HG03442 (cell line): Measurements from ENCODE around the gene REC114.

Source experiments
- ATAC-seq: cut with Tn5 transposase; IDR thresholded peaks from one replicate; pipeline ENCODE4 v1.9.1; 2021; ENCODE audit warnings: mild to moderate bottlenecking, moderate library complexity; ENCODE audit not compliant: unreplicated experiment

The REC114 gene

DNA sequence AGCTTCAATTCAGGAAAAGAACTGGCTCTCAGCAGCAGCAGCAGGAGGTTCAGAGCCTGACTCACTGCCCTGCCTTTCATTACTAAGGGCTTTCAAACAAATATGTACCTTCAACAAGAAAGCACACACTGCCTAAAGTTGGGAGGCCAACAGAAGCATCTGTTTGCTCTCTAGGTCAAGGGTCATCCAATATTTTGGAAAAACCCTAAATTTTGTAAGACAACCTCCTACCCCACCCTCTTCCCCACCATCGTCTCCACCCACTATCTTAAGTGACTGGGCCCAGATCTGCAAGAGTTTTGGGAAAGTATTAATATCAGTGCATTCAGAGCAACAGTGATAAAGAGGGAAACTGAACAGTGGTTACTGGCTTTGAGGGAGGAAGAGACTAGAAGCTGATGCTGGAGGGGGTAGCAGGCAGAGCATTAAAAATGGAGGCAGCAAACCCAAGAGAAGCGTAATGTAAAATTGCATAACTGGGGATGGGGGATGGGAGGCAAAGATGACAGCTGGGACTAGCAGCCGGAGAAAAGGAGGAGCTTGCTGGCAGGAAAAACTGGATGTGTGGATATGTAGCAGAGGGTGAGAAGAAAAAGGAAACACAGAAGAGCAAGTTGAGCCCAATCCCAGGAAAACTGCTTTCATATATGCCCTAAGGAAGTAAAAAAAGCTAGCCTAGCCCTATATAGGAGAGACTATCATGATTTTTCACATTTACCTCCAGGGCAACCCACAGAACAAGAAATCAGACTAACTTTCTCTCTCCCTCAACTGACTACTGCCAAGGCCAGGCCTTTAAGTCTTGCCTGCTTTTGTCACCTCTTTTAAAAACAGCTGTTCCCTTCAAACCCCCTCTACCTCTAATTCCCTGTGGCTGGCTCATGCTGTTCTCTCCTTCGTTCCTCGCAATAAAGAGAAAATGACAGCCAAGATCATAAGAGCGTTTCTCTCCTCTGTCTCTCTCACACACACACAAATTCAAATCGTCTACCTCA, 158.8 kb downstream of the REC114 start:
- ATAC-seq, result no peak

DNA sequence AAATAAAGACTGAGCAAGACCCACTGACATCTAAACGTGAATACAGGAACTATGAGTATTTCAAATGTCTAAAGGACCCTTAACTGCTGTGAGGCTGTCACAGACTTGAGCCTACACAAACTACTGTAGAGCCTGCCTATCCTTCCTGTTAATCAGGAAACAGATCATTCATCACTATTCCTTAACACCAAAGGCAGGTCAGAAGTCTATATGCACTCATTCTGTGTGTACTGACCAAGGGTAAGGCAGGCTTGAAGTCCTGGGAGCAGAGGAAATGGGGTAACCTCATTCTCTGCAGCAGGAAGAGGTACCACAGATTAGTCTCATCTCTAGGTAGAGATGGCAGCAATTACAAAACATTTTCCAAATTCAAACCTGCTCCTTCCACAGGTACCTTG, 159.5 kb downstream of the REC114 start:
- no peak for ATAC-seq

DNA sequence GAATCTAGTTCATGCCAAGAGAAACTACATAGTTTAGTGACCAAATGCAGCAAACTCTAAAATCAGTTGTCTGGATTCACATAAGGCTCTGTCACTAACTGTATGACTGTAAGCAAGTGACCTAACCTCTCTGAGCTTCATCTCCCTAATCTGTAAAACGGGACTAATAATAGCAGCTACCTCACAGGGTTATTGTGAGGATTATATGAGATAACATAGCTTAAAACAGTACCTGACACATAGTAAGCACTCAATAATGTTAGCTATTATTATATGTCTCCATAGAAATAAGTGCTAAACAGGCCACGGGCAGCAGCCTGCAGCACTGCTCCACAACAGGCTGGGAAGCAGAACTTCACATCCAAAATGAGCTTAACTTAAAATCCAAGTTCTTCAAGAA, 160.0 kb downstream of the REC114 start:
- no peak for ATAC-seq

DNA sequence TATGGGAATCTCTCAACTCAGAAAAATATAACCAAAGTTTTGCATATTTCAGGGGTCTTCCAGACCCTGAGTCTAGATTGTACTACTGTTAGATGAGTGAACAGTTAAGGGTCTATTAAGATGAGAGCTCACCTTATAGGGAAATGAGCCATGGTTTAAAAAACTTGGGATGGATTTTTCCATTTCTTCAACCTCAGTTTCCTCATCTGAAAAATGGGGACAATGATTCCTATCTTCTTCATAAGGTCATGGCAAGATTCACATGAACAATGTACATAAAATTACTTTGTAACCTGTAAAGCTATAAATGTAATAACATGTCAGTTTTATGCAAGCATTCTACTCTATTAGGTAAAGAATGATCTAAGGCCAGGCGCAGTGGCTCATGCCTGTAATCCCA, 161.5 kb downstream of the REC114 start:
- no peak for ATAC-seq

DNA sequence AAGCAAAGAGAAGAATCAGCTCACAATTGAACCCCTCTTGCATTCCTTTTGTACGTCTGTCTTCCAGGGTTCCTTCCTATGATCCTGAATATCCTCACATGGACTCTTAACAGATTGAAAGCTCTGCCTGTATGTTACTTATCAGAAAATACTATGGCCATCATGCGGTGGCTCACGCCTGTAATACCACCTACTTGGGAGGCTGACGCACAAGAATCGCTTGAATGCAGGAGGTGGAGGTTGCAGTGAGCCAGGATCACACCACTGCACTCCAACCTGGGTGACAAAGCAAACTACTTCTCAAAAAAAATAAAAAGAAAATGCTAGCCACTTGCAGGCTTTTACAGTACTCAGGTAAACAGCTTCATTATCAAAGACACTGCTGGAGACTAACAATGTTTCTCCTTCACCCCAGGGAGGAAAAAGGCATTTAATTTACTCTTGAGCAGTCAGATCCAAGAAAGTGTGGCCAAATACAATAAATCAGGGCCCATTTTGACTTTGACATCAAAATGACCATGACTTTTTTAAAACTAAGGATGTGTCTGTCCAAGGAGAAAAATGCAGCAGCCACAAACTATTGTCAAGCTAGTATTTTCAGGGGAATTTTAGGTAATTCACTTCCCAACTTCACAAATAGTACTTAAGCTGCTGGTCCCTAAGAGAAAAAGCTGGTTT, 162.9 kb downstream of the REC114 start:
- ATAC-seq, result no peak

DNA sequence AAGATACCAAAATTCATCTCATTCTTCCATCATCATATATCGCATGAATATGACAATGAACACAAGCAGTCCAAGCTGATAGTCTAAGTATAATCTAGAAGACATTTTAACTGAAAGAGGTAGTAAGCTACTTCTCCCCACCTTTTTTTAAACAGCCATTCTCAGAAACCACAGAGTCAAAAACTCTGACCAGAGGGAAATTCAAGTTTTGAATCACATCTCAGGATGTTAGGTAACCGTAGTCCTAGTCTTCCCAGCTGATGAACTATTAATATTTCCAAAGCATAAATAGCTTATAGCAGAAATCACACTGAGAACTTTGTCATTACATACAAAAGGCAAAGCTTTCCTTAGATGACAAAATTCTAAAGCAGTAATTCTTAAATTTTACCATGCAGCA, 164.4 kb downstream of the REC114 start:
- ATAC-seq, result no peak

DNA sequence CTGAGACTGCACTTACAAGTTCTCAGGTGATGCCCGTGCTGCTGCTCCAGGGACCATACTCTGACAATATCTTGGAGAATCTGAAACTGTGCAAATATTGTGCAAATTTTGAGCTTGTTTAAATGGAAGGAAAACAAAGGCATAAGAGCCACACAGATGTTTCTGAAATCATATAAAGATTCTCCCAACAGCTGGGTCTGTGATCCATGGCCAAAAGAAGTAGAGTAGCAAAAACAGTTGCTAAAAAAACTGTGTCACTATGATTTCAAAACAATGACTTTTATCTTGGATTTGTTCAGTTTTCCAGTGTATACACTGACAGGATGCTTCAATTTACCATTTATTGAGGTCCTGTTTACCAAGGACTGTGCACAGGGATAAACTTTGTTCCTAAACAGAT, 164.9 kb downstream of the REC114 start:
- ATAC-seq, result no peak

DNA sequence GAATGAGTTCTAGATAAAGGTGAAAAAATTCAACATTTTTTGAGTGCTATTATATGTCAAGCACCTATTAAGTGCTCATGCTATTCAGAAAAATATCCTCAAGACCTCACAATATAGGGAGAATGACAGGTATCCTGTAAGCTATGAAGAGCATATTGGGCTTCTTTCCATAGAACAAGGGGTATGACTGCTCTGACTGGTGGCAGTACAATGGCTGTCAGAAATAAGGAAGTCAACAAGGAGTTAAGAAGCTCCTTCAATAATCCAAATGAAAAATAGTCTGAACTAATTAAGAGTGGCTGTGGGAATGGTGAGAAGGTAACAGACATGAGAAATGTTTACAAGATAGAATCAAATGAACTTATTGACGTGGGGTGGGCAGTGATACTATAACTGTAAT, 165.5 kb downstream of the REC114 start:
- no peak for ATAC-seq

DNA sequence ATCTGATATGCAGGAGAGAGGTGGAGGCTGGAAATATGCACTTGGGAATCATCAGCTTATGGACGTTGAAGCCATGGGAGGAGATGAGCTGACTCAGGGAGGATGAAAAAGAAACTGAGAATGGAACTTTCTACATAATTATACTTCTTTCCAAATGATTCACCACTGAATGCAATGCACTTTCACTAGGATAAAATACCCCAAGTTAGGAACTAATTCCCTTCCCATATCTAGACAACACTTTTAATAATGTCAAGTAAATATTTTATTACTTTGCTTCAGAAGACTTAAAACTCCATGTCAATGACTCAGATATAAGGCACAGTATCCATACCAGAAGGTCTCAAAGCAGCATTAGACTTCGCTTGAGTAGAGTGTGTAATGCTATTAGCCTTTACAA, 166.0 kb downstream of the REC114 start:
- no peak for ATAC-seq
